Measurements from ENCODE around the gene MAN1B1. TPM values are rescaled to one million over a fixed set of nuclear protein-coding genes. Genes with fewer than 3 reads are reported as not detected.
A peak's percentile ranks its signal among the peaks of the same experiment; 100 is the strongest.

The MAN1B1 gene
- total RNA-seq, result 10 to 100 TPM; 21.9 to 28.8 TPM
- long read RNA-seq, transcript MAN1B1-202 (13 exons, 2,769 nt), result major isoform, 49 of 57 reads
- long read RNA-seq, partial matches to known transcripts, result 2 of 57 reads
- long read RNA-seq, other reads (novel, unspliced or antisense), result 4 of 57 reads

DNA sequence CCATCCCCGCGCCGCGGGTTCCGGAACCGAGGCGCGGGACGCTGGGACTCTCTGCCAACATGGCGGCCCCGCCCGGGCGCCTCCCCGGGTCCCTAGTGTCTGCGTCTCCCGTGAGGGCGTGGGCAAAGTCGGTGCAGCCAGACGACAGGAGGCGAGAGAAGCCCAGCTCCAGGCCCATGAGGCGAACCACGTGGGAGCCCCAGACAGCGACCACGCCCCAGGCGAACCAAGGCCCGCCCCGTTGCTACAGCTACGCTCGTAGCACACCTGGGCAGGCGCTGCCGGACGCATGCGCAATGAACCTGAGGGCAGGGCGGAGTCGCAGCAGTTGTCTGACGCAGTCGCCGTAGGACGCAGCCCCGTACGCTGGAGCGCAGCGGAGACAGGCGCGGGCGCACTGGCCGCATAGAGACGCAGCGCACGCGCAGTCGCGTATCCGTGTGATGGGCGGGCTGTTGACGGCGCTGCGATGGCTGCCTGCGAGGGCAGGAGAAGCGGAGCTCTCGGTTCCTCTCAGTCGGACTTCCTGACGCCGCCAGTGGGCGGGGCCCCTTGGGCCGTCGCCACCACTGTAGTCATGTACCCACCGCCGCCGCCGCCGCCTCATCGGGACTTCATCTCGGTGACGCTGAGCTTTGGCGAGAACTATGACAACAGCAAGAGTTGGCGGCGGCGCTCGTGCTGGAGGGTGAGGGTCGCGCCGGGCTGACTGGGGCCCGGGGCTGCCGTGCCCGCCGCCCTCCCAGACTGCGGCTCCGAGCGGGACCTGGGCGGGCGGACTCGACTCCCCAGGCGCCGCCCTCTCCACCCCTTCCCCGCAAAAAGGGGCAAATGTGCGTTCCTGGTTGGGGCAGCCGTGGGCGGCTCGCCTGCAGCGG lies at the start of gene MAN1B1:
Gene MAN1B1 (plus strand): TSS at position 455 of the 878 bp plus-strand sequence. CDS start 15 bp downstream, at position 470.
- ATAC-seq (peak; percentile 92 to 95), DNase-seq (peak; percentile 99)
- intact Hi-C loops (cut with DNase I), result no loop called here

DNA sequence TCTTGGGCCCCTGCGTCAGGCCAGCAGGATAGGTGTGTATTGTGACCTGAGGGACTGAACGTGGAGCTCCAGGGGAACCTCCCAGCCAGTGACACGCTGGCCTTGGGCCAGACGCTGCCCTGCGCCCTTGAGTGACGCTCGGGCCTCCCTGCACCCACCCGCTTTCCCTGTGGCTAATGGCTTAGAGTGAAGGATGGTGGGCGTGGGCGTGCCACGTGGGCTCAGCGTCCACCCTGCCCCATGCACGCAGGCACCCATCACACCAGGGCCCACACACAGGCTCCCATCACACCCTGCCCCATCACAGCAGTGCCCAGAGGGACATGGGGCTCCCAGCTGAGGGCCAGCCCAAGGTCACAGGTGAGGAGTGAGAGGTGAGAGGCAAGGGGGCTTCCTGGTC lies 49.8 kb upstream of the MAN1B1 start:
- DNase-seq (no peak), ATAC-seq (no peak)
- intact Hi-C loops (cut with DNase I), result loop anchor here in 1 of 2 donors (5.0 kb wide), 1 partner anchor 250 kb away; no protein-coding TSS in a partner anchor

DNA sequence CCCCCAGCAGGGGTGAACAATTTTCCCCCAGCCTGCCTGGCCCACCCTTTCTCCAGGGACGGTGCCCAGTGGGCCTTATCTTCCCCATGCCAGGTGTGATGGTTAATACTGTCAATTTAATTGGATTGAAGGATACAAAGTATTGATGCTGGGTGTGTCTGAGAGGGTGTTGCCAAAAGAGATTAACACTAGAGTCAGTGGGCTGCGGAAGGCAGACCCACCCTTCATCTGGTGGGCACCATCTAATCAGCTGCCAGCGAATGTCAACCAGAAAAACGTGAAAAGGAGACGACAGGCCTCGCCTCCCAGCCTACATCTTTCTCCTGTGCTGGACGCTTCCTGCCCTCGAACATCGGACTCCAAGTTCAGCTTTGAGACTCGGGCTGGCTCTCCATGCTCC lies 49.3 kb upstream of the MAN1B1 start:
- no peak for ATAC-seq
- DNase-seq, result no peak
- intact Hi-C loops (cut with DNase I), result loop anchor here in 1 of 2 donors (5.0 kb wide), 1 partner anchor 250 kb away; no protein-coding TSS in a partner anchor

DNA sequence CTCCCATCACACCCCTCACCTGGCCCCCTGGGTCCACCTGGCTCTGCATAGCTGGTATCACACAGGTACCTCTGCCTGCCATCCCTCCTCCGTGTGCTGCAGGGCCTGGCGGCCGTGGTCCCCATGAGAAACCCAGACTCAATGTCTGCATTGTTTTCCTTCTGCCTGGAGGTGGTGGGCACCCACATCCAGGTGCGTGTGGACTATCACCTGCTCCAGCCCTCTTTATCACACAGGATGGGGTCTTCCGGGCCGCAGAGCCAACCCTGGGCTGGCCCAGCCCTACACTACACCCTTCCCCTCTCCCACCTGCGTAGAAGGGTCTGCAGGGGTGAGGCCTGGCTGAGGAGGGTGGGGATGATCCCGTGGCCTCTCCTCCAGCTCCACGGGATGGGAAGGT lies 47.9 kb upstream of the MAN1B1 start:
- intact Hi-C loops (cut with DNase I), result loop anchor here in 1 of 2 donors (5.0 kb wide), 1 partner anchor 252 kb away; no protein-coding TSS in a partner anchor
- no peak for DNase-seq
- ATAC-seq, result no peak

DNA sequence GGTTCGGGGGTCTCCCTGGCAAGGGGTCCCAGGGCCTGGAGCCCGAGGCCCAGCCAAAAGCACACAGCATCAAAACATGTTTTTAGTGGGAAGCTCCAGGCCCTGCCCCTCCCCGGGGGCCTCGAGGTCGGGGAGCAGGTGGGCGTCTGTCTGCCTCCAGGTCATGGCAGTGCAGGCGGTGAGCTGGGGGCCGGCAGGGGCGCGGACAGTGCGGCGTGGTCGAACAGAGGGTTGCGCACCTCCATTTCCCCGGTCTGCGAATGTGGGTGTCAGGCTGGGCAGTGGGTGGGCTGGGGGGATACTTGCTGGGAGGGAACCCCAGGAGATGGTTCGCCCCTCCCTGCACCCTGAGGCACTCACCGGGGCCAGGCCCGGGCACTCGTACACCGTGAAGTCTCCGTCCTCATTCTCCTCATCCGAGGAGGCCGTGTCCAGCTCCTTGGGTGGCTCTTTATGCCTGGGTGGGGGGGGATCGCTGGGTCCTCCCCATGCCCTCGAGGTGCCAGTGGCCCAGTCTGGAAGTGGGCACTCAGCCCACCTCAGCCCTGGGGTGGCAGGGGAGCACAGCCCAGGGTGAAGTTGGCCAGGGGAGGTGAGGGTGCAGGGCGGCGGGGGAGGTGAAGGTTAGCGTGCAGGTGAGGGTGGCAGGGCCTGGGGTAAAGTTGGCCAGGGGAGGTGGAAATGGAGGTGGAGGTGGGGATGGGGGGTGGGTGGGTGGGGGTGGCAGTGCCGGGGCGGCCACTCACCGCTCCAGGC lies 47.0 kb upstream of the MAN1B1 start:
- ATAC-seq, result no peak
- no peak for DNase-seq
- intact Hi-C loops (cut with DNase I), result loop anchor here in 1 of 2 donors (5.0 kb wide), 1 partner anchor 252 kb away; no protein-coding TSS in a partner anchor

DNA sequence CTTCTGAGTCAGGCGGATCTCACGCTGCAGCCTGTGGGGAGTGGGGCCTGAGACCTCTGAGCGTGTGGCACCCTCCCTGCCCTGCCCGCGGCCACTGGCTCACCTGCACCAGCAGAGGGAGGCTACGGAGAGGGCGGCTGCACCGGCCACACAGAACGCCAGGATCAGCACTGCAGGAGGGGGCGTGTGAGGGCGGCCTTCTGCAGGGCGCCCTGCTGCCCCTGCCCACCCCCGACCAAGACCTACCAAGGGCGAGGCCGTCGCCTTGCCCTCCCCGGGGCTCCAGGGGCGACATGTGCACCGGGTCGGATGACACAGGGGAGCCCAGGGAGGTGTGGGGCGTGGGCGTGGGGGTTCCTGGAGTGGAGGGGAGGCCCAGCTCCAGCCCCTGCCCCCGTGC lies 46.2 kb upstream of the MAN1B1 start:
- intact Hi-C loops (cut with DNase I), result no loop called here
- ATAC-seq (no peak), DNase-seq (no peak)

DNA sequence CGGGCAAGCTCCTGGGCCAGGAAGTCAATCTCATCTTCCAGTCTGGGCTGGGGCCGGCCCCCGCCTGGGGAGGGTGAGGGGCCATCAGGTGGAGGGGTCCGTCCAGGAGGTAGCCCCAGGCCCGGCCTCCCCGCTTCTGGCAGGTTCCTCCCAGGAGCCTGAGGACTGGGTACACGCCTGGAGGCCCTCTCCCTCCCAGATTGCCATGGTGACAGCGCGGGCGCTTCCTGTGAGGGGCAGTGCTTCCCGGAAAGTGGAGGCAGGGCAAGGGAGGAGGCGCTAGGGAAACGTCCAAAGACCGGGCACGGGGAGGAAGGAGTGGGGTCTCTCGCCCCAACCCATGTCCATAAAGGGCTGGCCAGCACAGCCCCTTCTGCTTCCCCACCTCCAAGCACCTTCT lies 45.7 kb upstream of the MAN1B1 start:
- DNase-seq, result no peak
- intact Hi-C loops (cut with DNase I), result no loop called here
- no peak for ATAC-seq

DNA sequence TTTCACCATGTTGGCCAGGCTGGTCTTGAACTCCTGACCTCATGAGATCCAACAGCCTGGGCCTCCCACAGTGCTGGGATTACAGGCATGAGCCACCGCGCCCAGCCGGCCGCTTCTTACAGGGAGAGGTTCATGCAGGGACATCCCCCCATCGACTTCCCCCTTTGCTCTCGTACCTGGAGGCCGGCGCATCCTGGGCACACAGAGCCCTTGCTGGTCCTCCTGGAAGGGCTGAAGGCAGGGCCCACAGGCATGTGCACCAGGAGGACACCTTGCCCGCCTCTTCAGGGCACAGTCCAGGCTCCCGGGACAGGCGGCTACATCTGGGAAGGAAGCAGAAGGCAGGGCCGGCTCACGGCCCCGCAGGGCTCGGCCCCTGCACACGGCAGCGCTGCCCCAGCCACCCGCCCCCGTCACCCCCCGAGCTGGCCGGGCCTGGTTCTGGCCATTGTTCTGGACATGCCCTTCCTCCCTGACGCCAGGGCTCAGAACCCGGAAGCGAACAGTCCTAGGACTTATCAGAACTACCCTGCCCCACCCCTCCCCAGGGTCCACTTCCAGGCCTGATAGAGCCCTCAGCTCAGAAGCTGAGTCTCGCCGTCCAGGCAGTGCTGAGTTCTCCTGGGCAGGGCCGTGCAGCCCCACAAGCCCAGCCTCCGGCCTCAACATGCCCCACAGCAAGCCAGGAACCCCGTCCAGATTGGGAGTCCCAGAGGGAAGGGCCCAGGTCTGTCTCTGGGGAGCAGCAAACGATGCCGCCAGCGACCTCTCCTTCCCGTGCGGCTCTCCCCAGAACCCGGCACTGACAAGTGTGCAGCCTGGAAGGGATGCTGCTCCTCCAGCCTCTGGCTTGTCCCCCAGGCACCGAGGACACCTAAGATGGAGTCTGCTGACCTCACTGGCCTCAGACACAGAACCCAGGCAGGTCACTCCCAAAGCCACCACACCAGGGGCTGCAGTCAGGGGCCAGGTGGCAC lies 43.7 kb upstream of the MAN1B1 start:
- intact Hi-C loops (cut with DNase I), result no loop called here
- peak; percentile 87 for DNase-seq
- ATAC-seq, result peak; percentile 9 to 34

DNA sequence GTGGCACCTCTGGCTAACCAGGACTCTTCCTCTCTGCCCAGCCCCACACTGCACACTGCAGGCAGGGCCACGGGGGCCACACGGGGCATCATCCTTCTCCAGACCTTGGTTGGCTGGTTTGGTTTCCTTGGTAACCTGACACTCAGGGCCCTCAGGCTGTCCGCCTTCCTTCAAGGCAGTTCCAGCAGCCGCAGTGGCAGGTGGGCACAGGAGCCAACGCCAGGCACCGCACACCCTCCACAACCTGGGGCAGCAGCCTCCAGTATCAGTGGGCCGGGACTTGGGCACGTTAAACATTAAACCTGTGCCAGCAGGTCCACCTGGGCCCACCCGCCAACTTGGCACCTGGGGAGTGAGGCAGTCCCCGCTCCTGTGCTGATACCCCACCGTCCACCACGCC lies 42.7 kb upstream of the MAN1B1 start:
- intact Hi-C loops (cut with DNase I), result no loop called here
- DNase-seq (no peak), ATAC-seq (no peak)

DNA sequence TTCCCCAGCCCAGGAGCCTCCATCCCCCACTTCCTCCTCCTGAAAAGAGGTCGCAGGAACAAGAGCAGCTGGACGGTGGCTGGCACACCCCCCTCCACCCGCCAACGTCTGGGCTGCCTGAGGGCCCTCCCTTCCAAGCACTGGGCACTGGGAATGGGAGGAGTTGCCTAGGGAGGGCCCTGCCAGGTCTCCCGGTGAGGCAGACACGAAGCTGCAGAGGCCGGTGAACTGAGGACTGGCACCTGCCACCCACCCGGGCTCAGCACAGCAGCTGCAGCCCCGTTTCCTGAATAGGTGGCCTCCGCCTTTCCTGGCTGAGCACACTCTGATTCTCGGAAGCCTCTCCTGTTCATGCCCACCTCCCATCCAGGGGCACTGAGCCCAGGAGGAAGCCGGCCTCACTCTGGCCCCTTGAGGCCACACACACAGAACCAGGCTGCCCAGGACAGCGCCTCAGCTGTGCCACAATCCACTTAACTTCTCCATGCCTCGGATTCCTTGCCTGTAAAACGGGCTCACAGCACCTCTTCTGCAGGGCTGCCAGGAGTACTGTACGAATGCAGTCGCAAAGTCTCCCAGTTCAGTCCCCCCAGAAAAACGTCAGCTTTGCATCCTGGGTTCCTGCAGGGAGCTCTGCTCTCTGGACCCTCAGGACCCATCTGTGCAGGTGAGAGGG lies 42.1 kb upstream of the MAN1B1 start:
- peak in 1 of 2 donors; percentile 36 for ATAC-seq
- DNase-seq, result peak; percentile 61
- intact Hi-C loops (cut with DNase I), result no loop called here

DNA sequence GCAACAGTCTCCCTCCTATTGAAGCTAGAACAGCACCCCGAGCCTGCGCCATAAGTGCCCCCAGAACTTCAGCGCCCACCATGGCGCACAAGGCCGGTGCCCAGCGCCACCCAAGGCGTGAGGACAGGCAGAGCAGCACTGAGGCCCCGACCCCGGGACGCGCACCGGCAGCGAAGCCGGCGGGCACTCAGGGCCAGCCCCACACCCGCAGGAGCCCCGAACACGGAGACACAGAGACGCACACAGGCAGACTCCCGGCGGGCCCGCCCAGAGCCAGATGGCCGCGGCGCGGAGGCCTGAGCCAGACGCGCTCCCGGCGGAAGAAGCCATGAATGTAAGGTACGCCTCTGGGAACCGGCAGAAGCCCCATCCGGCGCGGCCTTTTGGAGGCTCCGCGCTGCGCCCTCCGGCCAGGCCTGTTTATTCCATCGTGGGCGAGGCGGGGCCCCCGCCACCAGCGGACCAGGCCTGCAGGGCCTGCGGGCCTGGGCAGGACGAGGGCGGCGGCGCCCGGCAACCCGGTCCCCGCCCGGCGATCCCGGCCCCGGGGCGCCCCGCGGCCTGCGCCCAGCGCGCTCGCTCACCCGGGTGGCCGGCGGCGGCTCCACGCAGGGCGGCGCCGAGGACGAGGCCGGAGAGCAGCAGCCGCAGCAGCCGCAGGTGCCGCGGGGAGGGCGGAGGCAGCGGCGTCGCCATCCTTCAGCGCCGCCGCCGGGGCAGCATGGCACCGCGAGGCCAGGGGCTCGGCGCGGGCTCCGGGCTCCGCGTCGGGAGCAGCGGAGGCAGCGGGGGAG lies 41.3 kb upstream of the MAN1B1 start:
- no peak for DNase-seq
- intact Hi-C loops (cut with DNase I), result no loop called here
- ATAC-seq, result peak in 1 of 2 donors; percentile 5

DNA sequence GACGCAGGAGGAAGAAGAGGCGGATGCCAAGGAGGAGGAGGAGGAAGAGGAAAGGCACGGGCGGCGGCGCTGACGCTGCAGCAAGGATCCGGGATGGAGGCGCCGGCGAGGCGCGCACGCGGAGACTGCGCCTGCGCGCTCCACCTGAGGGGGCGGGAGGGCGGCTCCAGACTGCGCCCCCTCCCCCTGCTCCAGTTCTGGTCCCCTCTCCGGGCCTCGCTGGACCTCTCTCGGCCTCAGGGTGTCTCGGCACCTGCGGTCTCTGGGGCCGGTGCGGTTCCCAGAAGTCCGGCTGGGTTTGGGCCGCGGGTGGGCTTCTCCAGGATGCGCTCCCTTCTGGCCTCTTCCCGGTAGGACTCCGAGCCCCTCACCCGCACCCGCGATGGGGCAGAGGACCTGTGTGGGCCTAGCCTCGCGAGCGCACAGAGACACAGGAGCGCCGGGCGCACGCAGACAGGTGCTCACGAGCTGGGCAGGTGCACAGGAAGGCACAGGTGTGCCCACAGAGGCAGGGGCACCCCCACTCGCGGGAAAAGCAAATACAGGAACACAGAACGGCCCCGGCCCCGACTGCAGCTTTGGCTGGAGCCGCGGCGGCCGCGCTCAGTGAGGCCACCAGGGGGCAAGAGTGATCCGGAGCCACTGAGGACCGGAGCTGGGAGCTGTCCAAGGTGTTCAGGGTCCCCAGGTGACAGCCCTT lies 40.5 kb upstream of the MAN1B1 start, which contains the start of gene NPDC1:
Gene NPDC1 (minus strand): TSS at position 90 of the 700 bp plus-strand sequence. CDS start 188 bp downstream, outside the sequence.
- peak; percentile 71 to 76 for ATAC-seq
- intact Hi-C loops (cut with DNase I), result no loop called here

DNA sequence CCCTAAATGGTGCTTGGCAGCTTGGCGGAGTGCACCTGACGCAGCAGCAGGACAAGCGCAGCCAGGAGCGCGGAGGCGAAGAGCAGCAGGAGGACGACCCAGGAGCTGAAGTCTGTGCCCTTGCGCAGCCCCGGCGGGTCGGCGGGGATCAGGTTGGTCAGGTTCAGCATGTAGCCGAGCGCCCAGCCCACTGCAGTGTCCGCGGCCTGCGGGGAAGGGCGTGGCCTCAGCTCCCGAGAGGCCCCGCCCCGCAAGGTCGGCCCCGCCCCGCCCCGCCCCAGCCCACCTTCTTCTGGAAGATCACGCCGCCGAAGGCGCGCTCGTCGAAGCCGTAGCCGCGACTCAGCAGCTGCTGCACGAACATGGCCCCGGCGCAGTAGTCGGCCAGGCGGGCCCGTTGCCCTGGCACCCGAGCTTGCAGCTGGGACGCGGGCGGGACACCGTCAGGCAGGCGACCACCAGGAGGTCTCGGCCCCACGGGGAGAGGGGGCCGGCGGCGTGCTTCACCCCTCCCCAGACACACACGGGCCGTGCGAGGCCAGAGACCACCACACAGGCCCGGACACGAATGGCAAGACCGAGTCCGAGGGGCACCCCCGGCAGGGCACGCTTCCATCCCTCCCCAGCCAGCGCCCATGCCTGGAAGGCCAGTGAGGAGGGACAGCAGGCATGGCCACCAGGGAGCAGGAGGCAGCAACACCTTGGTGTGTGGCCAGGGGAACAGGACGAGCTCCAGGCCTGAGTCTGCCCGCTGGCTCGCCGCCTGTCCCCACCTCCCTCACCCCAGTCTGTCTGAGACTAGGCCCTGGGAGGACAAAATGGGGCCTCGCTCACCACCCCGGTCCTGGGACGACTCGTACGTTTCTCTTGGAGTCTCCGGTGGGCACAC lies 37.9 kb upstream of the MAN1B1 start:
- no peak for DNase-seq
- no peak for ATAC-seq
- intact Hi-C loops (cut with DNase I), result no loop called here

More for the DNA sequence above, 40.5 kb upstream of the MAN1B1 start, which contains the start of gene NPDC1:
- DNase-seq, result peak; percentile 84

DNA sequence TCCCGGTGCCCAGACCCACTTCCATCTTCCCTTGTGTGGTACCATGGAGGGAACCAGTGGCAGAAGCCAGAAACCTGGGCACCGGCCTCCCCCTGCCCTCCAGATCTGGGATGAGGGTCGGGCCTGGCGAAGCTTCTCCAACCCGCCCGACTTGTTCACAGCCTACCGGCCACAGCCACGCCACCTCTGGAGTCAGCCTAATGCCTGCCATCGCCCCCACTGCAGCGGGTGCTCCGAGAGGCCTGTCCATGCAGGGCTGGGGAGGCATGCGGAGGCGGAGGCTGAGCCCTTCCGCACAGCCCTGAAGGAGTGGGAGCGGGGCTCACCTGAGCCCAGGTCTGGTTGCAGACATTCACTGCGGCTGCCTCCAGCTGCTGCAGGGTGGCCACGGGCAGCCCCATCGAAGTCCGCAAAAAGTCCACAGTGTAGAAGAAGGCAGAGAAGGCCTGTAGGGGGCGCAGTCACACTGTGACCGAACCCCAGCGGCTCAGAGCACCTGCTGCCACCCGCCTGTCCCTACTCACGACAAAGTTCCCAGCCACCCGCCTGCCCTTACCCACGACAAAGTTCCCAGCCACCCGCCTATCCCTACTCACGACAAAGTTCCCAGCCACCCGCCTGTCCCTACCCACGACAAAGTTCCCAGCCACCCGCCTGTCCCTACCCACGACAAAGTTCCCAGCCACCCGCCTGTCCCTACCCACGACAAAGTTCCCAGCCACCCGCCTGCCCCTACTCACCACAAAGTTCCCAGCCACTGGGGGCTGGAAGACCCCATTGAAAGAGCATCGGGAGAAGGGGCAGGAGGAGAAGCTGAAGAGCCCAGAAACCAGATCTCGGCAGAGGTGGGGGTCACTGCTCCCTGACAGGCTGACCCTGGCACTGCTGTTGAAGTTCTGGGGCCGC lies 37.0 kb upstream of the MAN1B1 start:
- DNase-seq, result no peak

More for the DNA sequence above, 37.0 kb upstream of the MAN1B1 start:
- intact Hi-C loops (cut with DNase I), result no loop called here
- ATAC-seq, result peak in 1 of 2 donors; percentile 5
